Activated CD4-positive, alpha-beta T cell treated with anti-CD3 and anti-CD28 coated beads, Interleukin-10, Interleukin-2, amounts not matched to agents 100 ng/mL and 50 ng/mL, durations not matched to agents 16 hours and 8 hours (primary cell): ENCODE results near the gene TMEM89.
A peak's percentile ranks its signal among the peaks of the same experiment; 100 is the strongest.

Experiments
- DNase-seq: peaks from one replicate; pipeline ENCODE4 v3.0.0-alpha.2; 2020

The TMEM89 gene

GRCh38 chr3:48609088-48610005 lies 12.2 kb downstream of the TMEM89 start, which contains the start of gene UQCRC1:
TSS of gene UQCRC1 (minus strand) at chr3:48609646. CDS start at chr3:48609620, 26 bp downstream.
- peak; percentile 96 for DNase-seq

DNA sequence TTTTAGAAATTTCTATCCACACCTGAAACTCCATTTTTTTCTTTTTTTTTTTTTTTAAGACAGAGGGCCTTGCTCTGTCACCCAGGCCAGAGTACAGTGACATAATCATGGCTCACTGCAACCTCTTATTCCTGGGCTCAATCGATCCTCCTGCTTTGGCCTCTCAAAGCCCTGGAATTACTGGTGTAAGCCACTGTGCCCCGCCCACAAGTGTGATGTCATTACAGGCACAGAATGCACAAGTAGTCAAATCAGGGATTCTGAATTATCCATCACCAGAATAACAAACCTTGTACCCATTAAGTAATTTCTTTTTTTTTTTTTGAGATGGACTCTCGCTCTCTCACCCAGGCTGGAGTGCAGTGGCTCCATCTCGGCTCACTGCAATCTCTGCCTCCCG lies 14.1 kb downstream of the TMEM89 start:
- peak; percentile 27 for DNase-seq

DNA sequence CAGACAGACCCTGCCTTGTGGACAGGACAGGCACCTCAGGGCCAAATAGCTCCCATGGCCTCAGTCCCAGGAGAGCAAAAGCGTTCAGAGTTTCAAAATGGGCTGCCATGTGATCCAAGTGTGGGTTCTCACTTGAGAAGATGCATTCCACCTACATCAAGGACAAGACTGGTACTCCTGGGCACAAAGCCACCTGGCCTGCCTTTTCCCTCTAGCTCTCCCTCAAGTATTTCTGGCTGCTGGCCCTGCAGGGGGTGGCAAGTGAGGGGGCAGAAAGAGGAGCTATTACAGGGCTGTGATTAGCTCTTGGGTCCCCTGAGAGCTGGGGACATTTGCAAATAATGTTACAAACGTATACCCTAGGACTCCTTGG lies 20.0 kb downstream of the TMEM89 start:
- no peak for DNase-seq

GRCh38 chr3:48600711-48601621 lies 20.6 kb downstream of the TMEM89 start:
- no peak for DNase-seq

DNA sequence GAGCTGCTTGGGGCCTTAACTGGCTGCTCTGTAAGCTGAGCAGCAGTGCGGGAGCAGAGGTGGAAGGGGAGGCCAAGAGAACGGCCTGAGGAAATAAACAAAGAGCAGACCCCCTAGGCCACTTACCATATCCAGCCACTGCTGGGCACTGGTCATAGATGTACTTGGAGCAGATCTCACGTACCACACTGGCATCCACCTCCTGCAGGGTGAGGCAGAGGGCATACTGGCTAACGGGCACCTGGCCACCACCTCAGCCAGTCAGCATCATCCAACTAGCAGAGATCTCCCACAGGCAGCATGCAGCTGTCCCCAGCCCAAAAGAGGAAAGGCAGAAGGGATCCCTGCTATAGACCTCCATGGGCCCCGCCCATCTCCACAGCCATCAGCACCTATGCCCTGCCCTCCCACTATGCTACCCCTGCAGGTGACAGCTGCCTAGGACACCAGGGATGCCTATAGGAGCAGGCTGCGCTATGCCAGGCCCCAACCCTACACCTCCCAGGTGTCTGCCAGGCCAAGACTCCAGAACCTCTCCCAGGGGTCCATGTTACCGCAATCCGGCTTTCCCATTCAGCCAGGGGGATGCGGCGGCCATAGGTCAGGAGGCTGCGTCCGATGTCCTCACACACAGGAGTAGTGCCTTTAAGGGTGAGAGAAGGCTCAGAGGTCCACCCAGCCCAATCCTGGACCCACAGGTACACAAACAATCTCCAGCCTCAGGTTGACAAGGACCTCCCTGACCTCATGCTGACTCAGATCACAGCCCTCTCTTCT lies 21.9 kb downstream of the TMEM89 start:
- no peak for DNase-seq

GRCh38 chr3:48599077-48599501 lies 22.5 kb downstream of the TMEM89 start:
- no peak for DNase-seq

GRCh38 chr3:48598323-48599076 lies 23.1 kb downstream of the TMEM89 start:
- DNase-seq = no peak

DNA sequence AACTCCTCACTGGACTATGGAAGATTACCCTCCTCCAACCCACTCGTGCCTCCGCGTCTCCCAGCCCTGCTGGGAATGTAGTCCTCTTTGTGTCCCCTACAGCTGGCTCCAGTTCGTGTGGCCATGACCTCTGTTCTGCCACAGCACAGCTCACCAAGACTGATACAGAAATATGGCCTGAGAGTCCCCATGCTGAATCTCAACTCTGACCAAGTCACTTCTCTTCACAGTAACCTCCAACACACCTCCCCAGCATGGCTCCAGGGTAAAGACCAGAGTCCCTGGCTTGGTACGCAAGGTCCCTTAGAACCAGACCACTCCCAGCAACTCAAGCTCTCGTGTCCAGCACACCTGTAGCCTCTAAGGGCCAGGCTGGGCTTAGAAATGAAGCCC lies 24.2 kb downstream of the TMEM89 start:
- DNase-seq = no peak

DNA sequence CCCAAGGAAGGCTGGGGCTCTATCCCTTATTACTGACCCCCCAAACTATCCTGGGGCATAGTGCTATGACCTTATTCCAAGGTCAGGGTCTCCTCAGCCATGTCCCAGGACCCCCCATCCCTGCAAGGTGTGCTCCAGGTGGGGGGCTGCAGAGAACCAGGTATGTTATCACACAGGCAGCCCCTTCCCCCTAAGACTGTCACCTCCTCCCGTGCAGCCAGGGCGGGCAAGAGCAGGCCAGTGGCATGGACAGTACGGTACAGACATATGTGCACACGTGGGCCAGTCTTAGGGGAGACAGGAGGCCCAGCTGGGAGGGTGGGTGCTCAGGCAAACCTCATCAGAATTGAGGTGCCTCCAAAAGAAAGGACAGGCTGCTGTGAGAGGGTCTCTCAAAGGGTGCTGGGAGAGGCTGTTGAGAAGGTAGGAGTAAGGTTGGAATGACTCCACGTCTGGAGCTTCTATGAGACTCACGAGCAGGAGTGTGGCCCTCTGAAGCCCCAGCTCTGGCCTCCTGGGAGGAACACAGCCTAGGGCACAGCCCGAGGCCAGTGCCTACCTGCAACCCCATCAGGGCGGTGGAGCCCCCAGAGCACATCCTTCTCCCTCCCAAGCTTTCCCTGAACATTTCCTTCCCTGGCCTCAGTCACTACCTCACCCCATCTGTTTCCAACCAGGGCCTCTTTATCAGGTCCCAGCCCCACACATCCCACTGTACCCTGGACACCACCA lies 24.7 kb downstream of the TMEM89 start:
- DNase-seq = no peak

GRCh38 chr3:48596157-48596556 lies 25.4 kb downstream of the TMEM89 start:
- DNase-seq = no peak

- no peak for DNase-seq
These were observed 25.9 kb downstream of the TMEM89 start for GRCh38 chr3:48595526-48596121.

DNA sequence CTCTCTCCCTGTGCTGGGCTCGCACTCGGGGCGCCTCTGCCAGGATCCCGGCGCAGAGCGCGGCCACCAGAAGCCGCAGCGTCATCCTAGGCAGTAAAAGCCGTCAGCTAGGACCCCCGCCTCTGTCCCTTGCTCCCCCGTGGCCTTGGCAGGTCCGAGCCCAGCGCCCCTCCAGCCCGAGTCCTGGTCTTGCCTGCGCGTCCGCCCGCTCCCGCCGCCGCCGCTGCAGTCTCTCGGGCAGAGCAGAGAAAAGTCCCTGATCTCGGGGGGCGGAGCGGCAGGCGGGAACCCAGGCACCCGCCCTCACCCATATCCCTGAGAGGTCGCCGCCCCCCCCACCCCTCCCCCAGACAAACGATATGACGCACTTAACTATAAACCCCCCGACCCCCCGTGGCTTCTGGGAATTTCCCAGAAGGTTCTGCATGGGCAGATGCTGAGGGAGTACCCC lies 26.5 kb downstream of the TMEM89 start, which contains the start of gene COL7A1:
COL7A1 (minus strand) TSS at position 255 of the 451 bp plus-strand sequence; CDS start at position 85, 170 bp downstream.
- no peak for DNase-seq

DNA sequence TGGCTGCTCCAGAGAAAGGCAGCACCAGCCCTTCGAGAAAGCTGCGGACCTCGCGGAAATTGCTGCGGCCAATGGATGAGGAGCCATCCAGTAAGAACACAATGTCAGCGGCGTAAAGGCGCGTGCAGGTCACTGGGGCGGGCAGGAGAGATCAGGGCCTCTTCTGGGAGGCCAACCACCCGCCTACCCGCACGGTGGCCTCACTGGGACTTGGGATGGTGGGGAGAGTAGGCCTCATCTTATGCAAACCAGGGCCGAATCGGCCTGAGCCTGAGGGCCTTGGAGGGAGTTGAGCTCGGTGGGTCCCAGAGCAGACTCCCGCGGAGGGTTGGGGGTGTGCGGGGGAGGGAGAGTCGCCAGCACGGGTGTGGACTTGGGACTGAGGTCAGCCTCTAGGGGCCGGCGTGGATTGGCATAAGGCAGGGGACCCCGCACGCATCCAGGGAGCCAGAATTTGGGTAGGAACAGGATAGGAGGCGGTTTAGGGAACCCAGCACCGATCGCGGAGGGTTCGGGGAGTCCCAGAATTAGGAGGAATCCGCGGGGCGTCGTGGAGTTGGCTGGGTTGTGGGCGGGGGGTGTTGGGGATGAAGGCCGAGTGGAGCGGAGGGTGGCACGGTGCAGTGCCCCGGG lies 27.0 kb downstream of the TMEM89 start:
- no peak for DNase-seq

DNA sequence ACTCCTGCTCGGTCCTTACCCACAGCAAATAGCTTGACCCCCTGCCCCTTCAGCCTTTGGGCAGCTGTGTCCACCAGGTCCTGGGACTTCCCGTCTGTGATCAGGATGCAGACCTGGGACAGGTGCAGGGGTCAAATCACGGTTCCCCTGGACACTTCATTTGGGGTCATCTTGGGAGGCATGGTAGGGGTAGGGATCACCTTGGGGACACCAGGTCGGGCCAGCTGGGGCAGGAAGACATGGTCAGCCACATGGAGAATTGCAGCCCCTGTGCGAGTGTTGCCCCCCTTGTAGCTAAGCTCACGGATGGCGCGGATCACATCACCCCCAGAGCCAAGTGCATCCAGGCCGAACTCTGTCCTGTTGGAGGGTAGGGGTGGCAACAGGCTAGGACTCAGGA lies 28.2 kb downstream of the TMEM89 start:
- no peak for DNase-seq

DNA sequence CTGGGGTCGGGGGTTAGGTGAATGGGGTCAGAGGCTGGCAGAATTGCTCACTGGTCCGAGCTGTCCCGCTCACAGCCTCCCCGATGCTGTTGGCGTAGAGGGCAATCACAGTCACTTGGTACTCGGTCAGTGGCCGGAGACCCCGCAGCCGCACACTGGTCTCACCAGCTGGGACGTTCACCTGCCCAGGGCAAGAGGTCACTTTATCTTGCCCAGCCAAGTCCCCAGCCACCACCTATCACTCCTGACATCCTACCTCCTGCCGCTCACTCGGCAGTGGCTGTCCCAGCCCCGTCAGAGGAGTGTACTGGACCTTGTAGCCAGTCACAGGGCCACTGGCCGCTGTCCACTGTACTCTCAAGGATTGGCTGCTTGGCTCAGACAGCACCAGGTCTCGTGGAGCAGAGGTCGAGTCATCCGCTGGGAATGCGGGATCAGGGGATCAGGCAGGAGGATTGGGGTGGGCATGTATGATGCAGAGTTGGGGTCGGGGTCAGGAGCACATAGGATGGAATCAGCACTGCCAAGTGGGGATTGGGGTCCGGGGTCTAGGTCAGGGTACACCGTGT lies 29.0 kb downstream of the TMEM89 start:
- DNase-seq = no peak

- DNase-seq = no peak
These were observed 29.6 kb downstream of the TMEM89 start for GRCh38 chr3:48591886-48592518.

- no peak for DNase-seq
These were observed 30.1 kb downstream of the TMEM89 start for GRCh38 chr3:48591436-48591835.

- no peak for DNase-seq
These were observed 33.3 kb downstream of the TMEM89 start for GRCh38 chr3:48588230-48588629.

DNA sequence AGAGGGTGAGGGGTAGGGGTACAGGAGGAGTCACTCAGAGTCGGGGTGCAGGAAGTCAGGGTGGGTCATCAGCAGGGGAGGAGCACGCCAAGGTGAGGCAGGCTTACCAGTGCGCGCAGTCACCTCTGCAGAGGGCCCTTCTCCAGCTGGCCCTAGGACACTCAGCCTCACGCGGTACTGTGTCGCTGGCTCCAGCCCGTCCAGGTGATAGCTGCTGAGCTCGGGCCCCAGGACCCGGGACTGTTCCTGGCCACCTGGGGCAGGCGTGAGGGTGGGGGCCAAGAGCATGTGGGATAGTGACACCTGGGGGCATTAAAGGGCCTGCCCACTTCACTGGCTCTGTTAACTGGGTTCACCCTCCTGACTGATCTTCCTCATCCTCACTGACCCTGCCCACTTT lies 33.9 kb downstream of the TMEM89 start:
- DNase-seq = no peak
